ENCODE results near the gene ORM2.

DNA sequence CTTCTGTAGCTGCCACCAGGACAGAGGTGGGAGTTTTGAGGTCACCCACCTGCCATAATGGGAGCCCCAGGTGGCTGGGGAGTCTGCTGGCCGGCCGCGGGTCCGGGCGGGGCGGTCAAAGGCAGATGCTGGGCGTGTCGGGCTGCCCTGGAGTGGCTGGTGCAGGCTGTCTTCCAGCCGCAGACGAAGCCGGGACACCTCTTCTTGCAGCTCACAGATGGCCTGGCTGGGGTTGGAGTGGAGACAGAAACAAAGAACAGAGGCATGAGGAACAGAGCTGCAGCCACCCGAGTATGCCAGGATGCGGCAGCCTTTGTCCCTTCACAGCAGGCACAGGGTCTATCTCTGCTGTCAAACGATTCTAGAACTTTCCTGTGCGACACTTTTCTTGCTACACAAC lies 18.0 kb downstream of the ORM2 start:
- TF ChIP-seq, protein P1, sequence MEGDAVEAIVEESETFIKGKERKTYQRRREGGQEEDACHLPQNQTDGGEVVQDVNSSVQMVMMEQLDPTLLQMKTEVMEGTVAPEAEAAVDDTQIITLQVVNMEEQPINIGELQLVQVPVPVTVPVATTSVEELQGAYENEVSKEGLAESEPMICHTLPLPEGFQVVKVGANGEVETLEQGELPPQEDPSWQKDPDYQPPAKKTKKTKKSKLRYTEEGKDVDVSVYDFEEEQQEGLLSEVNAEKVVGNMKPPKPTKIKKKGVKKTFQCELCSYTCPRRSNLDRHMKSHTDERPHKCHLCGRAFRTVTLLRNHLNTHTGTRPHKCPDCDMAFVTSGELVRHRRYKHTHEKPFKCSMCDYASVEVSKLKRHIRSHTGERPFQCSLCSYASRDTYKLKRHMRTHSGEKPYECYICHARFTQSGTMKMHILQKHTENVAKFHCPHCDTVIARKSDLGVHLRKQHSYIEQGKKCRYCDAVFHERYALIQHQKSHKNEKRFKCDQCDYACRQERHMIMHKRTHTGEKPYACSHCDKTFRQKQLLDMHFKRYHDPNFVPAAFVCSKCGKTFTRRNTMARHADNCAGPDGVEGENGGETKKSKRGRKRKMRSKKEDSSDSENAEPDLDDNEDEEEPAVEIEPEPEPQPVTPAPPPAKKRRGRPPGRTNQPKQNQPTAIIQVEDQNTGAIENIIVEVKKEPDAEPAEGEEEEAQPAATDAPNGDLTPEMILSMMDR (IDR thresholded peaks at IDR 0.05; ENCODE audit: control extremely low read depth in 1 of 3, insufficient read depth in 1 of 3, low read depth in 1 of 3, low read length in 3 of 3) = no peak
- no peak for TF ChIP-seq POLR2A (IDR thresholded peaks at IDR 0.05; ENCODE audit: control extremely low read depth in 1 of 2, low read depth in 2 of 2, low read length in 2 of 2)
- TF ChIP-seq TCF12 (IDR thresholded peaks at IDR 0.05; ENCODE audit: low read depth, low read length) = no peak
- TF ChIP-seq POLR2AphosphoS5 (IDR thresholded peaks at IDR 0.05; ENCODE audit: low read depth, low read length) = no peak
- no peak for TF ChIP-seq FOSL1 (IDR thresholded peaks at IDR 0.05; ENCODE audit: insufficient read depth, low read depth, low read length)
- TF ChIP-seq CEBPB (IDR thresholded peaks at IDR 0.05; ENCODE audit: low read depth, low read length) = no peak
- TF ChIP-seq EZH2 (IDR thresholded peaks at IDR 0.05; ENCODE audit: low read depth, low read length, severe bottlenecking) = no peak
- TF ChIP-seq, protein P2, sequence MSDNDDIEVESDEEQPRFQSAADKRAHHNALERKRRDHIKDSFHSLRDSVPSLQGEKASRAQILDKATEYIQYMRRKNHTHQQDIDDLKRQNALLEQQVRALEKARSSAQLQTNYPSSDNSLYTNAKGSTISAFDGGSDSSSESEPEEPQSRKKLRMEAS (IDR thresholded peaks at IDR 0.05) = no peak
